HG03045 (cell line): Measurements from ENCODE around the gene IGSF21.
"Not testable (repeated sequence)": the region's sequence is repeated elsewhere in the genome, so short reads cannot be mapped to it uniquely, and the experiment has no call there.

Source experiments
- ATAC-seq: cut with Tn5 transposase; IDR thresholded peaks from one replicate; pipeline ENCODE4 v1.9.1; 2021; ENCODE audit warnings: mild to moderate bottlenecking, moderate library complexity; ENCODE audit not compliant: unreplicated experiment

Gene IGSF21

GRCh38 chr1:18351735-18352134, 244.1 kb downstream of the IGSF21 start:
- ATAC-seq = no peak

GRCh38 chr1:18352636-18353265, 245.2 kb downstream of the IGSF21 start:
- no peak for ATAC-seq

- no peak for ATAC-seq
Measured at GRCh38 chr1:18353528-18353927, 245.9 kb downstream of the IGSF21 start.

GRCh38 chr1:18353992-18354391, 246.4 kb downstream of the IGSF21 start:
- no peak for ATAC-seq

GRCh38 chr1:18354612-18355011, 247.0 kb downstream of the IGSF21 start:
- no peak for ATAC-seq

GRCh38 chr1:18357622-18358230, 250.1 kb downstream of the IGSF21 start:
- no peak for ATAC-seq

- no peak for ATAC-seq
Measured at GRCh38 chr1:18358600-18358999, 251.0 kb downstream of the IGSF21 start.

GRCh38 chr1:18360251-18360650, 252.7 kb downstream of the IGSF21 start:
- ATAC-seq = no peak

- no peak for ATAC-seq
Measured at GRCh38 chr1:18362150-18362549, 254.6 kb downstream of the IGSF21 start.

- no peak for ATAC-seq
Measured at GRCh38 chr1:18363436-18363835, 255.8 kb downstream of the IGSF21 start.

- ATAC-seq = no peak
Measured at GRCh38 chr1:18365099-18365705, 257.6 kb downstream of the IGSF21 start.

GRCh38 chr1:18372505-18372904, 264.9 kb downstream of the IGSF21 start:
- not testable (repeated sequence) for ATAC-seq

- ATAC-seq = no peak
Measured at GRCh38 chr1:18373151-18373550, 265.6 kb downstream of the IGSF21 start.

GRCh38 chr1:18373882-18374493, 266.4 kb downstream of the IGSF21 start:
- ATAC-seq = no peak

GRCh38 chr1:18376661-18377060, 269.1 kb downstream of the IGSF21 start:
- no peak for ATAC-seq

- no peak for ATAC-seq
Measured at GRCh38 chr1:18380288-18380687, 272.7 kb downstream of the IGSF21 start.

GRCh38 chr1:18384059-18384458, 276.5 kb downstream of the IGSF21 start:
- no peak for ATAC-seq

- no peak for ATAC-seq
Measured at GRCh38 chr1:18384471-18384870, 276.9 kb downstream of the IGSF21 start.

GRCh38 chr1:18385239-18385790, 277.7 kb downstream of the IGSF21 start:
- ATAC-seq = no peak

- no peak for ATAC-seq
Measured at GRCh38 chr1:18386591-18386990, 279.0 kb downstream of the IGSF21 start.

GRCh38 chr1:18387307-18387706, 279.7 kb downstream of the IGSF21 start:
- ATAC-seq = no peak

GRCh38 chr1:18390953-18391352, 283.4 kb downstream of the IGSF21 start:
- no peak for ATAC-seq
